Measurements from ENCODE around the gene TNFSF10.

- TF ChIP-seq CTCF (IDR thresholded peaks at IDR 0.05) = no peak
- TF ChIP-seq POLR2A (IDR thresholded peaks at IDR 0.05) = no peak
These were observed 22.9 kb upstream of the TNFSF10 start for GRCh38 chr3:172546105-172546504.
